Activated CD4-positive, CD25-positive, alpha-beta regulatory T cell (primary cell): ENCODE results near the gene IBA57.

Experiments
- DNase-seq, 4 experiments: peaks; one replicate each; lab custom pipeline; 2025; lab: John Stamatoyannopoulos, UW

Gene IBA57

DNA sequence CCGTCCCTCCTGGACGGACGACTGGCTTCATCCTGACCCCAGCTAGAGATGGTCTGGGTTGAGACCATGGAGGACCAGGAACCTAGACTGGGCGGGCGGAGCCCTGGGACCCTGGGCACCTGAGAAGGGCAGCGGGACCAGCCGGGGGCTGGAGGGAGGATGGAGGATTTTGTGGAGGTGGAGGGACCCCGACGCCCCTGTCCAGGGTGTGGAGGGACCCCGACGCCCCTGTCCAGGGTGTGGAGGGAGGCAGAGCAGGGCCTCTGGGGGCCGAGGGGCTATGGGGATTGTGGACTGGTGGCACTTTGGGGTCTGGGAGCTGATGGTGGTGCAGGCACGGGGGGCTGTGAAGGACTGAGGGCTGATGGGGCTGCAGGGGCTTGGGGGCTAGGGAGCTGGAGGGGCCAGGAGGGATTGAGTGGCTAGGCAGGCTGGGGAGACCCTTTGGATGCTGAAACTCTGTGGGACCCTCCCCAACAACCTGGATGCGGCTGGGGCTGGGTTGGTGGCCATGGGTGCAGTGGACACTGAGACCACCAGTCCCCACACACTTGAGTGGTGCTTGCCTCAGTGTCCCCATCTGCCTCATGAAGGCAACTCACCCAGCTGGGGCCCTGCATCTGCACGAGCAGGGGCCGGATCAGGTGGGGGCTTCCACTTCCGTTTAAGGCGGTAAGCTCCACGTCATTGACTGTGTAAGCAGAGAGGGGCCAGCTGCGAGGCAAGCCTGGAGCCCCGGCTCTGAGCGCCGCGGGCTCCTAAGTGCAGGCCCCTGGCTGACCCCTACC lies 8.5 kb upstream of the IBA57 start:
- DNase-seq, result no peak

DNA sequence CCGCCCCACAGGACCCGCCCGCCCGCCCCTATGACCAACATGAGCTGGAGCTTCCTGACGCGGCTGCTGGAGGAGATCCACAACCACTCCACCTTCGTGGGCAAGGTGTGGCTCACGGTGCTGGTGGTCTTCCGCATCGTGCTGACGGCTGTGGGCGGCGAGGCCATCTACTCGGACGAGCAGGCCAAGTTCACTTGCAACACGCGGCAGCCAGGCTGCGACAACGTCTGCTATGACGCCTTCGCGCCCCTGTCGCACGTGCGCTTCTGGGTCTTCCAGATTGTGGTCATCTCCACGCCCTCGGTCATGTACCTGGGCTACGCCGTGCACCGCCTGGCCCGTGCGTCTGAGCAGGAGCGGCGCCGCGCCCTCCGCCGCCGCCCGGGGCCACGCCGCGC lies 7.9 kb upstream of the IBA57 start:
- no peak for DNase-seq

DNA sequence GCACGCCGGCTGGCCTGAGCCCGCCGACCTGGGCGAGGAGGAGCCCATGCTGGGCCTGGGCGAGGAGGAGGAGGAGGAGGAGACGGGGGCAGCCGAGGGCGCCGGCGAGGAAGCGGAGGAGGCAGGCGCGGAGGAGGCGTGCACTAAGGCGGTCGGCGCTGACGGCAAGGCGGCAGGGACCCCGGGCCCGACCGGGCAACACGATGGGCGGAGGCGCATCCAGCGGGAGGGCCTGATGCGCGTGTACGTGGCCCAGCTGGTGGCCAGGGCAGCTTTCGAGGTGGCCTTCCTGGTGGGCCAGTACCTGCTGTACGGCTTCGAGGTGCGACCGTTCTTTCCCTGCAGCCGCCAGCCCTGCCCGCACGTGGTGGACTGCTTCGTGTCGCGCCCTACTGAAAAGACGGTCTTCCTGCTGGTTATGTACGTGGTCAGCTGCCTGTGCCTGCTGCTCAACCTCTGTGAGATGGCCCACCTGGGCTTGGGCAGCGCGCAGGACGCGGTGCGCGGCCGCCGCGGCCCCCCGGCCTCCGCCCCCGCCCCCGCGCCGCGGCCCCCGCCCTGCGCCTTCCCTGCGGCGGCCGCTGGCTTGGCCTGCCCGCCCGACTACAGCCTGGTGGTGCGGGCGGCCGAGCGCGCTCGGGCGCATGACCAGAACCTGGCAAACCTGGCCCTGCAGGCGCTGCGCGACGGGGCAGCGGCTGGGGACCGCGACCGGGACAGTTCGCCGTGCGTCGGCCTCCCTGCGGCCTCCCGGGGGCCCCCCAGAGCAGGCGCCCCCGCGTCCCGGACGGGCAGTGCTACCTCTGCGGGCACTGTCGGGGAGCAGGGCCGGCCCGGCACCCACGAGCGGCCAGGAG lies 7.2 kb upstream of the IBA57 start:
- no peak for DNase-seq

DNA sequence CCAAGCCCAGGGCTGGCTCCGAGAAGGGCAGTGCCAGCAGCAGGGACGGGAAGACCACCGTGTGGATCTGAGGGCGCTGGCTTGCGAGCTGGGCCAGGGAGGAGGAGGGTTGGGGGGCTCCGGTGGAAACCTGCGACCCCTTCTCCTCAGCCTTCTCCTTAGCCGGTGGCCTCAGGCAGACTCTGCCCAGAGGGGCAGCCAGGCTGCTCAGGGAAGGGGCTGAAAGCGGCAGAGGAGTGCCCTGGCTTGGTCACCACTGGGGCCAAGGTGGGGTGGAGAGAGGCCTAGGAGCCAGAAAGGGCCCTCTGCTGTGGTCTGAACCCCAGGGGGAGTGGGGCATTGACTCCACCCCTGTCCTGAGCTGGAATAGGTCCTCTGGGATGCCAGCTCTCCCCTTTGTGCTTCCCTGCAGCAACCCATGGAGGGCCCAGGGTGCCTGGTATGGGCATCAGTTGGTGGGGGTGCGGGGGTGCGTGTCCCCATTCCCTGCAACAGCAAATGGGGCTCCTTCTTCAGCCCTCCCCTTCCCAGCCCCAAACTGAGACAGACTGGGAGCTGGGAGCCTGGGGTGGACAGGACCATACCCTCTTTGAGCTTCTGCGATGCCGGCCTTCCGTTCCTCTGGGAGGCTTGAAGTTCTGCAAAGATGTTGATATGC lies 6.5 kb upstream of the IBA57 start:
- DNase-seq, result no peak

DNA sequence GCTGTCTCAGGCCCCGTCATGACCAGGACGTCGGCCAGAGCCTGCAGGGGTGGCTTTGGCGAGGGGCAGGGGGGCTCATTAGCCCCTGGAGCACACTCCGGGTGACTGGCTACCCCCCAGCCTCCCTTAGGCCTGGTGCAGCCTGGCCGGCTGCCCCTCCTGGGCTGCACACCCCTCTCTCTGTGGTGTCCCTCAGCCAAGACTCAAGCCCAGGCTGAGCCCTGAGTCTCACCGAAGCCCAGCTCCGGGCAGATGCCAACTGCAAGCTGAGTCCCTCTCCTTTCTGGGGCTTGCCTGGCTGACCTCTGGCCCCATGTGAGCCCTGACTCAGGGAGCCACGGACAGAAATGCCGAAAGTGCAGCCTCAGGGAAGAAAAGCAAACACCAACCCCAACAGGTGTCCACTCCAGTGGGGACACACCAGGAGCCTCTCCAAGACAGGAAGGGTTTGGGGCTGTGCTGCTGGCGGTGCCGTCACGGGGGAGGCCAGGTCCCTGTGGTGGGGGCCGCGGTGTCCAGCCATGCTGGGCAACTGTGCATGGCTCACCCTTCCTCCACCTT lies 5.3 kb upstream of the IBA57 start:
- DNase-seq, result no peak

DNA sequence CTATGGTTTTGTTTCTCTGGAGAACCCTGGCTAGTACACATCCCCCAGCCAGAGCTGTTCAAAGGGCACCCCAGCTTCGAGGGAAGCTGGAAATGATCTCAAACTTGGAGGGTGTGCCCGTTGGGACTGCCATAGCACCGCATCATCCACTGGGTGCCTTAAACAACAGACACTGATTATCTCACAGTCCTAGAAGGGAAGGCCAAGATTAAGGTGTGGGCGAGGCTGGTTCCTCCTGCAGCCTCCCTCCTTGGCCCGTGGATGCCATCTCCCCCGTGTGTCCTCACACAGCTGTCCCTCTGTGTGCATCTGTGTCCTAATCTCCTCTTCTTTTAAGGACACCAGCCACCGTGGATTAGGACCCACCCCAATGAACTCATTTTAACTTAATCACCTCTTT lies 4.2 kb upstream of the IBA57 start:
- DNase-seq, result no peak

DNA sequence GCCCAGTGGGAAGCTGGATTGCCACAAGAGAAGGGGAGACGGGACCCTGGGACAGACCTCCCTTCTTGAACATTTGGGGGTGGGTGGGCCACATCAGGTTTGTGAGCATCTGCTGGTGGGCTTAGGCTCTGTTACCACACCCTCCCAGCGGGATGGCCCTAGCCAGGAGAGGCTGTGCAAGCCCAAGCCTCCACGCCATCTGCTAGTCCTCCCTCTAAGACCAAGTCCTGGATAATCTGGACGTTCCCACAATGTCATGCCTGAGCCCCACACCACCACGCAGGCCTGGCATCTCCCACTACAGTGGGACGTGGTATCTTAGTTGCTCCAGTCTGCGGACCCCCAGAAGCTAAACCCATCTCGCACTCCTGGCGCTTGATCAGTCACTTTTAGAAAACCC lies 3.7 kb upstream of the IBA57 start:
- DNase-seq, result no peak

DNA sequence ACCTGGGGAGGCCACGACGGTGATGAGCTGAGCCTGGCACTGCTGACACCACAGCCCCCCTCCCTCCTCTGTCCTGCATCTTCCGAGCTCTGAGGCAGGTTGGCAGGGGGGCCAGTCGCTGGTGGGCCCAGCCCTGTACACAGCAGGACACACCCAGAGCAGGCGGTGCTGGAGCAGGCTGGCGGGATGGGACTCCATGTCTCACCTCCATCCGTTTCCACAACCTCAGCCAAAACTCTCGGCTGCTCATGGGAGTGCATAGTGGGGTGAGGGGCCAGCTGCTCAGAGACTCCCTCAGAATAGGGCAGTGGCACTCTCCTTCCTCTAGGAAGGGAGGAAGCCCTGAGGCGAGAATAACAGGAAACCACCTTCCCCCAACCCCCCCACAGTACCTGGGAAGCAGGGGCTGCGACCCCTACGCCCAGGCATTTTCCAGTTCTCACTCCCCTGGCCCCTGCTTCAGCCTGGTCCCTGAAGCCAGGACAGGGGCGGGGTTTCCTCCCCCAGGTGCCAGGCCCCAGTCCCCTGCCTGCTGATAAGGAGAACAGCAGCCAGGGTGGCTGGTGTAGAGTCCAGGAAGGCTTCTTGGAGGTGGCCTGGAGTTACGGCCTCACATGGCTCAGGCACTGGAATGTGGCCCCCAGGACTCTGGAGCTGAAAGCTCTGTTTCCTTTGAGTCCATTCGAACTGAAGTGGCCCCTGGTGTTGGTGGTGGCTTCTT lies 3.2 kb upstream of the IBA57 start:
- DNase-seq, result no peak

DNA sequence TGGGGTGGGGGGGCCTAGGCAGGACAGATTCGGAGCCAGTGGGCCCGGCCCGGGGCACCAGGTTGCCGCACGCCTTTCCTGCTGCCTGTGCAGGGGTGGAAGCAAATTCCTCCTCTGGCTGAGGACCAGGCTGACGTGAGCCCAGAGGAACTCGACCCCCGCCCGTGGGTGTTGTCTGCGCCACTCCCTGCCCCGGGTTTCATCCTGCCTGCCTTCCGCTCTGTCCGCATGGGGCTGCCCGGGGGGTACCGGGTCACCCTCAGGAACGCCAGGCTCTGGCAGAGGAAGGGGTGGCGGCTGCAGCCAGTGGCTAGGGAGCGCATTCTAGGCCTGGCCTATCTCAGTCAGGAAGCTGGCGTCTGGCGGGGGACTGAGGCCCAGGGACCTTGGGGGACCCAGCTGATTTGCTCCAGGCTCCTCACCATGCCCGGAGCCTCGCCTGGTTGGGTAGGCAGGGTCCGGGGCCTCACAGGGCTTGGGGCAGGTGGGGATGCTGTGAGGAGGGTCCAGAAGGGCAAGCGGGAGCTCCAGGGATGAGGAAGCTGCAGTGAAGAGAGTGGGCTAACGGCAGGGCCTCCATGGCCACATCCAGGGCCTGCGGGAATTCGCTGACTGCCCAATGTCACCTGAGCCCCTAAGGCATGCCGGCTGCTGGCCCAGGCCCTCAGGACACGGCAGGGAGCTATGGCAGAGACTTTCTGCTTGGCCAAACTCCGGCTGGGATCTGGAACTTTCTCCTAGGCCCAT lies 2.4 kb upstream of the IBA57 start:
- no peak for DNase-seq

DNA sequence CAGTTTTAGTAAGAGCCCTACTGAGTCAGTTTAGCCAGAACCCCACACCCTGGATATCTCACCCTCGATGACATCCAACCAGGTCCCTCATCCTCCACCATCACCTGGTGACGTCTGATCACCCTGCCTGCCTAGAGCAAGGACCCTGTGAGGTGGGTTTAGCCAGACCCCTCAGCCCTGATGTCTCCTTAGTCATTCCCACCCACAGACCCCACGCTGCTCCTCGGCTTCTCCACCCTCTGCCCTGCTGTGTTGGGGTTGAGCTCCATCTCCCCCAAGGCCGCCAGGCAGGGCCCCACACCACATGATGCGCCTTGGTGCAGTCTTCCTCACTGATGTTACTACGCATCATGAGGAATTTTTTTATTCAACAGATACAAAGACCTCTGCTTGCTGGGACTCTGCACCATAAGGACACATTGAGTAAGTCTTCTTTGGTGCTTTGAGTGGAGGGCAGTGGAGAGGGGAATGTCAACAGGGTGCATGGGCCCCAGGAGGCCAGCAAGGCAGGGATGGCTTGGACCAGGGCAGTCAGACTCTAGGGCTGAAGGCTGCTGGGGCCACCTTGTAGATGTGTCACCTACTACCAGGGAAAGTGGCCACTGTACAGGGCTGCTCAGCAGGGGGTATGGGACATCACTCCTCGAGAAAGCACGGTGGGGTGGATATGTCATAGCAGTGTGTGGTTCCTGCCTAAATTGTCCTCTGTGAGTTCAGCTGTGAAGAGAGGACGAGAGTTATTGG lies 1.7 kb upstream of the IBA57 start:
- DNase-seq, result no peak

DNA sequence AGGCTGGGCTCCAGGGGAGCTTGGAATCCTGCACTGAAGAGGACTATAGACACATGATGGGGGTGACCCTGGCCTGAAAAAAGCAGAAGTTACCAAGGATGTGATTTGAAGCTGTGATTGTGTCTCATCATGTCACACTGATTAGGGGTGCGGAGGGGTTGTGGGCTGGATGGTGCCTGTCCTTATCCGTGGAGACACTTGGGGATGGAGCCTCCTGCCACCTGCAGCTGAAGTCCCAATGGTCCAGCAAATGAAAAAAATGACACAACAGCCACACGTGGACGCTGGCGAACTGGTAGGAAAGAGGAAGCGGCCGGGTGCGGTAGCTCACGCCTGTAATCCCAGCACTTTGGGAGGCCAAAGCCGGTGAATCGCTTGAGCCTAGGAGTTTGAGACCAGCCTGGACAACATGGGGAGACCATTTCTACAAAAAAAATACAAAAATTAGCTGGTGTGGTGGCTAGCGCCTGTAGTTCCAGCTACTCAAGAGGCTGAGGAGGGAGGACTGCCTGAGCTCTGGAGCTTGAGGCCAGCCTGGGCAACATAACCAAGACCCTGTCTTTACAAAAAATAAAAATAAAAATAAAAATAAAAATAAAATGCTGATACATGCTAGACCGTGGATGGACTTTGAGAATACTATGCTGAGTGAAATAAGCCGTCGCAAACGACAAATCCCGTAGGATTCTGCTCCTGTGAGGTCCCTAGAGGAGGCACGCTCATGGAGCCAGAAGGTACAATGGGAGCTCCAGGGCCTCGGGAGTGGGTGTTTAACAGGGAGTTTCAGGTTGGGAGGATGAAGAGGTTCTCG lies 838 bp upstream of the IBA57 start:
- DNase-seq, result no peak

DNA sequence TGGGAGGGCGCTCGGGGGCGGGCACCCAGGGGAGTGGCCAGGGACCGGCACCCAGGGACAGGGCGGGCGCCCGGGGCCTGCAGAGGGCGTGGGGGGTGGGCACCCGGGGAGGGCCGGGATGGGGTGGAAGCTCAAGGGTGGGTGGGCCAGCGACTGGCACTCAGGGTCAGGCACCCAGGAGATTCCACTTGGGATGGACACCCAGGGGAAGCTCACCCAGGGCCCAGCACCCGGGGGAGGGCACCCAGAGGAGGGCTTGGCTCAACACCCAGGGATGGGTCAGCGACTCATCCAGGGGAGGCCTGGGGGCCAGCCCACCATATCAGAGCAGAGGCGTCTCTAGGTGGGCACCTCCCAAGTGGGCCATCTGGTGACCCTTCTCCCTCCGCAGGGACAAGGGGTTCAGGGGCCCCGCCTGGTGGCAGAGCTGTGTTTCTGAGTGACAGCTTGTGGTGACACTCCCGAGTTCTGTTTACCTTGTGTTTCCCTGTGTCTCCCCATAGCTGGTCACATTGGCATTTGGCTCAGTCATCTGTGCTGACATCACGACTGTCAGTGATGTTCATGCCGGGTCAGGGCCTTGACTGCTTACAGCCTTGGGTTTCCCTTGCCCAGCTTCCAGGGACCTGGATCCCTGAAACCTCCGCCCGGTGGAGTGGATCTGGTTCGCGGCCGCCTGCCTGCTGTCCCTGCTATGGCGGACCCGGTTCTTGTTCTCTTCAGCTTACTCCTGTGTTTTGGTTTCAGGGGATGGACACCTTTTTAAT lies 749 bp downstream of the IBA57 start:
- DNase-seq, result no peak

DNA sequence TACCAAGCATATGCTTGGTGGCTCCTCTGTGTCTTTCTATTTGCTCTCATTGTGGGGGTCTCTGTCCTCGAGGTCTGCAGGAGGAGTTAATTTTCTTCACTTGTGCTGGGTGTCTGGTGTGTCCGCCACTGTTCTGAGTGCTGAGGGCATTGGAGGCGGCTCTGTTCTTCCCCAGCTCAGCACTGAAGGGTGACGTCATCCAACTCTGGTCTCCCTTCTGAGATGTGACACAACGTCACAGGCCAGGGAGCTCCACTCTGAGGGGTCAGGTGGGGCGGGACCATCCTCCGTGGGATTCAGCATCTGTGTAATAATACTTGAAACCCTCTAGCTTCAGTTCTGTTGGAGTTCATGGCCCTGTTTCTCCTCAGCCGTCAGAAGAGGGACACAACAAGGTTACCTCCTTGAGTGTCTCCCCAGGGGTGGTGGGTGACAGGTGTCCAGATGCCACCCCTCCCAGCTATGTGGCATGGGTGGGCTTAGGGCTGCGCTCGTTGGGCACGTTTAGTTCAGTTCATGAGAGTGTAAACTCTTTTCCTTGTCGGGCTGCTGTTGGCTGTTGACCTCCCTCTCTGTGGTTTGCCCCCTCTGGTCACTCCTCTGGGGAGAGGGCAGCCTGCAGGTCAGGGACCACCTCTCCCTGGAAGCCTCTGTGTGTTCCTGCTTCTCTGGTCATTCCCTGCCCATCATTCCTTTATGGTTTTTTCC lies 3.1 kb downstream of the IBA57 start:
- no peak for DNase-seq

DNA sequence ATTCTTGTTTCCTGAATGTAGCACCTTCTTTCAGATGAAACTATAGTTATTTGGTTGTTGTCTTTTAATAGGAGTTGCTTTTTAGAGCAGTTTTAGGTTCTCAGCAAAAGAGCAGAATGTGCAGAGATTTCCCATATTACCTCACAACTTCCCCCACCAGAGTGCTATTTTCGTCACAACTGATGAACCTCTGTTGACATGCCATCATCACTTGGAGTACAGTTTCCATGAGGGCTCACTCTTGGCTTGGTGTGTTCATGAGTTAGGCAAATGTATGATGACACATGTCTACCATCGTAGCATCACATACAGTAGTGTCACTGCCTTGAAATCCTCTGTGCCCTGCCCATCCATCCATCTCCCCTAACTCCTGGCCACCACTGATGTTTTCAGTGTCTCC lies 3.7 kb downstream of the IBA57 start:
- DNase-seq, result no peak

DNA sequence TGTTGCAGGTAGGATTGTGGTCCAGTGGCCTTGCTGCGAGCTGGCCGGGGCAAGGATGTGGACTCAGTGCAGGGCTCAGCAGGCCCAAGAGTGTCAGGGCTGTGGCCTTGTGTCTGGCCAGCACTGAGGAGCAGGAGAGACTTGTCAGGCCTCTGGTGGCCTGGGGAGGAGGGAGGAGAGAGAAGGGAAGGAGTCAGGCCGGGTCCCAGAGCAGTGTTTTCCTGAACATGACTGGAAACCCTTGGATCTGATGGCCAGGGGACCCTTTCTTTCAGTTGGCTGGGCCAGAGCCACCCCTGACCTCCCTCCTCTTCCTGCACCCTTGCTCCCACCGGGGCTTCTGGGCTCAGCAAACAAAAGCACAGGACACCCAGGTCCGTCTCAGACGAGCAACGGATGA lies 5.1 kb downstream of the IBA57 start:
- no peak for DNase-seq

DNA sequence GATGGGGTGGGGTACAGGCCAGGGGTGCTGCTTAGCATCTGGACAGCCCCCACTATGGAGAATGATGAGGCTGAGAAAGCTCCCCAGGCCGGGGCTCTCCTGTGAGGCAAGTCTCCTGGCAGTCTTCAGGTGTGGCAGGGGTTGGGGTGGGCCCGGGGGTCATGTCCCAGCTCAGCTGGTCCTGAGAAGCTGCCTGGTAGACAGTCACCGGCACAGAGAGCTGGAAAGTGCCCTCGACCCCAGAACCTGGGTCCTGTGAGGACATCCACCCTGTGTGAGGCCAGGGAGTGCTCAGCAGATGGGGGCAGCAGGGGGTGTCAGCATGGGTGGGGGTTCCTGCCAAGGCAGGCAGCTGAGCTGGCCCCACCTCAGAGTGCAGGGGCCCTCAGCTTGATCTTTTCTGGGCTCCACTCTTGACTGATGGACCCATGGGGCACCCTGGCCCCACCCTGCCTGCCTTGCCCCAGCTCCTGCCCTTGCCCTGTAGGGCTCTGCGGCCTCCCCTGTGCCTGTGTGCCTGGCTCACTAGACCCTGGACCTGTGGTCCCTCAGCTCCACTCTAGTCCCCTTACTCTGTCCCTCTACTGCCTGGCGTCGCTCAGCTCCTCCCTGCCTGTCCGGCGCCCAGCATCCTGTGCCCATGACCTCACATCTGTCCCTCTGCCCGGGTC lies 5.8 kb downstream of the IBA57 start:
- no peak for DNase-seq
